ENCODE results near the gene KLHL7. TPM values are rescaled to one million over a fixed set of nuclear protein-coding genes. Genes with fewer than 3 reads are reported as not detected.

The KLHL7 gene
- total RNA-seq, 1 experiment from 2014 or later, result 20.6 TPM

GRCh38 chr7:23157679-23158078 lies 52.1 kb downstream of the KLHL7 start:
- BruUV-seq (replicated peaks), result no TSS peak
- RAD21 ChIA-PET (ENCODE audit: low non-redundant PET in 1 of 2, low total read pairs in 2 of 2, uncharacterized antibody in 2 of 2, unreplicated experiment in 2 of 2), result no interaction called here
- no peaks in the 10 kb centered on the region for H3K9me3 ChIP-seq (ENCODE audit: control insufficient read depth in 1 of 2, insufficient read depth in 1 of 2, low read depth in 1 of 2, low read length in 2 of 2)
- no peak for ATAC-seq
- H3K79me2 ChIP-seq (ENCODE audit: insufficient read depth, low read length), result no peaks in the 10 kb centered on the region
- H3K9ac ChIP-seq (ENCODE audit: low read length), result no peak overlapping the region
- H3K4me3 ChIP-seq (replicated peaks in 1 of 2; ENCODE audit: low read depth in 1 of 2, low read length in 2 of 2), result no peak overlapping the region
- POLR2A ChIA-PET, result no interaction called here
- no peaks in the 10 kb centered on the region for H3K27me3 ChIP-seq (ENCODE audit: insufficient read depth, low read length)
- intact Hi-C loops (cut with micrococcal nuclease), result no loop called here
- H3K4me1 ChIP-seq (ENCODE audit: control insufficient read depth in 1 of 2, insufficient read depth in 2 of 2, low read length in 2 of 2), result no peaks in the 10 kb centered on the region
- CTCF ChIA-PET, result no interaction called here
- H2AFZ ChIP-seq (ENCODE audit: low read depth, low read length, poor library complexity, severe bottlenecking), result no peak overlapping the region
- H3K4me2 ChIP-seq (ENCODE audit: low read length), result no peak overlapping the region
- no peak overlapping the region for H3K27ac ChIP-seq (ENCODE audit: low read depth, low read length)
- no peaks in the 10 kb centered on the region for H4K20me1 ChIP-seq (ENCODE audit: insufficient read depth)
- H3K36me3 ChIP-seq (ENCODE audit: control insufficient read depth in 1 of 2, insufficient read depth in 2 of 2, low read length in 2 of 2), result 0 out of 4 replicates have a peak, but pooled peaks cover 0 to 2% of the 10 kb centered on the region in 2 experiments
- H3K9me2 ChIP-seq (ENCODE audit: insufficient read depth), result no peaks in the 10 kb centered on the region
- TF ChIP-seq FOSL1 (IDR thresholded peaks at IDR 0.05; ENCODE audit: low read depth), result no peak
- TF ChIP-seq JUND (IDR thresholded peaks at IDR 0.05), result no peak
- no peak for TF ChIP-seq ZFX (IDR thresholded peaks at IDR 0.05)
- TF ChIP-seq, protein P1, sequence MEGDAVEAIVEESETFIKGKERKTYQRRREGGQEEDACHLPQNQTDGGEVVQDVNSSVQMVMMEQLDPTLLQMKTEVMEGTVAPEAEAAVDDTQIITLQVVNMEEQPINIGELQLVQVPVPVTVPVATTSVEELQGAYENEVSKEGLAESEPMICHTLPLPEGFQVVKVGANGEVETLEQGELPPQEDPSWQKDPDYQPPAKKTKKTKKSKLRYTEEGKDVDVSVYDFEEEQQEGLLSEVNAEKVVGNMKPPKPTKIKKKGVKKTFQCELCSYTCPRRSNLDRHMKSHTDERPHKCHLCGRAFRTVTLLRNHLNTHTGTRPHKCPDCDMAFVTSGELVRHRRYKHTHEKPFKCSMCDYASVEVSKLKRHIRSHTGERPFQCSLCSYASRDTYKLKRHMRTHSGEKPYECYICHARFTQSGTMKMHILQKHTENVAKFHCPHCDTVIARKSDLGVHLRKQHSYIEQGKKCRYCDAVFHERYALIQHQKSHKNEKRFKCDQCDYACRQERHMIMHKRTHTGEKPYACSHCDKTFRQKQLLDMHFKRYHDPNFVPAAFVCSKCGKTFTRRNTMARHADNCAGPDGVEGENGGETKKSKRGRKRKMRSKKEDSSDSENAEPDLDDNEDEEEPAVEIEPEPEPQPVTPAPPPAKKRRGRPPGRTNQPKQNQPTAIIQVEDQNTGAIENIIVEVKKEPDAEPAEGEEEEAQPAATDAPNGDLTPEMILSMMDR (IDR thresholded peaks at IDR 0.05 in 2 of 3, conservative IDR thresholded peaks at IDR 0.05 in 1 of 3; ENCODE audit: borderline replicate concordance in 1 of 3, insufficient read depth in 1 of 3, low read depth in 2 of 3, low read length in 2 of 3), result no peak
- TF ChIP-seq POLR2AphosphoS5 (IDR thresholded peaks at IDR 0.05; ENCODE audit: low read depth, low read length), result no peak
- TF ChIP-seq ZNF274 (IDR thresholded peaks at IDR 0.05; ENCODE audit: low read depth, low read length), result no peak
- TF ChIP-seq TCF7L2 (IDR thresholded peaks at IDR 0.05; ENCODE audit: borderline replicate concordance, extremely low read depth, insufficient read depth, insufficient read length), result no peak
- no peak for TF ChIP-seq POLR2A (IDR thresholded peaks at IDR 0.05; ENCODE audit: borderline replicate concordance, extremely low read depth, insufficient read depth, insufficient read length)
- no peak for TF ChIP-seq YY1 (IDR thresholded peaks at IDR 0.05; ENCODE audit: extremely low read depth, insufficient replicate concordance, low read depth, low read length)
- TF ChIP-seq CEBPB (IDR thresholded peaks at IDR 0.05; ENCODE audit: low read depth), result no peak
- TF ChIP-seq SP1 (IDR thresholded peaks at IDR 0.05; ENCODE audit: low read depth), result no peak
- no peak for TF ChIP-seq EZH2phosphoT487 (IDR thresholded peaks at IDR 0.05; ENCODE audit: borderline replicate concordance)
- TF ChIP-seq ATF3 (IDR thresholded peaks at IDR 0.05), result no peak
- no peak for TF ChIP-seq EZH2 (IDR thresholded peaks at IDR 0.05)
- no peak for TF ChIP-seq CBX3 (IDR thresholded peaks at IDR 0.05; ENCODE audit: low read depth)
- TF ChIP-seq, protein P2, sequence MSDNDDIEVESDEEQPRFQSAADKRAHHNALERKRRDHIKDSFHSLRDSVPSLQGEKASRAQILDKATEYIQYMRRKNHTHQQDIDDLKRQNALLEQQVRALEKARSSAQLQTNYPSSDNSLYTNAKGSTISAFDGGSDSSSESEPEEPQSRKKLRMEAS (IDR thresholded peaks at IDR 0.05), result no peak
- no peak for TF ChIP-seq SIN3A (IDR thresholded peaks at IDR 0.05; ENCODE audit: low read depth)
- no peak for DNase-seq (ENCODE audit: low read depth, low spot score)

Data from HCT116 (cell line).